DMS79 (cell line): ENCODE data around the gene HYDIN.
"Not testable (repeated sequence)": the region's sequence is repeated elsewhere in the genome, so short reads cannot be mapped to it uniquely, and the experiment has no call there.

Source experiments
- DNase-seq: peaks from one replicate; lab custom pipeline; 2025; lab: John Stamatoyannopoulos, UW

The HYDIN gene

GRCh38 chr16:71225145-71225544 lies 5.4 kb downstream of the HYDIN start:
- no peak for DNase-seq

GRCh38 chr16:71218306-71218963 lies 12.1 kb downstream of the HYDIN start:
- DNase-seq = no peak

- DNase-seq = no peak
These were observed 13.0 kb downstream of the HYDIN start for GRCh38 chr16:71217506-71217905.

DNA sequence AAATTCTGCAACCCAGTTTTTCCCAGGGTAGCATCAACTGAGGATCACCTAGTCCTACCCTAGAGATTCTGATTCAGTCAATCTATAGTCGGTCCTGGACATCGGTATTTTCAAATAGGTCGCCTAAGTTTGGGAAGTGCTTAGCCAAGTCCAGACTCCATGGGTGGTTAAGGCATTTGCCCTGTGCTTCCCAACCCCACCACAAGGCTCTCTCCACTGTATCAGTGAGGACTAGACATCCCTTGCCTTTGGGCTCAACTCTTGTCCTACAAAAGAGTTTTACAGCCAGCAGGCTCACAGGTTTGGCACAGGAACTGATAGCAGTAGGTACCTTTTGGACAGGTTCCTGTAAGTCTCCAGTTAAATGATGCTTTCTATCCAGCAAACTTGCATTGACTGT lies 13.8 kb downstream of the HYDIN start:
- DNase-seq = no peak

GRCh38 chr16:71214746-71215381 lies 15.7 kb downstream of the HYDIN start:
- DNase-seq = no peak

GRCh38 chr16:71205482-71206131 lies 24.9 kb downstream of the HYDIN start:
- no peak for DNase-seq

GRCh38 chr16:71203631-71204030 lies 26.9 kb downstream of the HYDIN start:
- DNase-seq = no peak

- no peak for DNase-seq
These were observed 29.0 kb downstream of the HYDIN start for GRCh38 chr16:71201556-71201955.

GRCh38 chr16:71201054-71201453 lies 29.5 kb downstream of the HYDIN start:
- no peak for DNase-seq

- no peak for DNase-seq
These were observed 32.1 kb downstream of the HYDIN start for GRCh38 chr16:71198408-71198807.

DNA sequence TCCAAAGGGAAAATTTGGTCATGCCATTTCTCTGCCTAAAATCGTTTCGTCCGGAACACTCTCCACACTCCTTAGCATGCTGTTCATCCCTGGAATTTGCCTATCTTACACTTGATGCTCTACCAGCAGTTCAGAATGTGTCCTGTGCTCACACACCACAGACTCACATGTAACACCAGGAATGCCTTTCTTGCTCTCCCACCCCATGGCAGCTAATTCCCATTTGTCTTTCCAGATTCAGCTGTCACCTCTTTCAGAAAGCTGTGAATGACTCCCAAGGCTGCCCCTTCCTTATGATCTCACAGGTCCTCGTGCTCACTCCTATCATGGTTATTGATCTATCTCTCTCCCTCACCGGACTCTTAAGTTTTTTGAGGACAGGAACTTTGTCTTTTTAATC lies 38.1 kb downstream of the HYDIN start:
- no peak for DNase-seq

GRCh38 chr16:71188956-71189712 lies 41.4 kb downstream of the HYDIN start:
- DNase-seq = no peak

- DNase-seq = no peak
These were observed 45.2 kb downstream of the HYDIN start for GRCh38 chr16:71185347-71185746.

GRCh38 chr16:71179569-71179968 lies 51.0 kb downstream of the HYDIN start:
- no peak for DNase-seq

- DNase-seq = no peak
These were observed 57.9 kb downstream of the HYDIN start for GRCh38 chr16:71172481-71173207.

GRCh38 chr16:71161007-71161406 lies 69.5 kb downstream of the HYDIN start:
- not testable (repeated sequence) for DNase-seq

- not testable (repeated sequence) for DNase-seq
These were observed 73.2 kb downstream of the HYDIN start for GRCh38 chr16:71157278-71157677.

- DNase-seq = not testable (repeated sequence)
These were observed 77.2 kb downstream of the HYDIN start for GRCh38 chr16:71153329-71153728.

- DNase-seq = not testable (repeated sequence)
These were observed 78.9 kb downstream of the HYDIN start for GRCh38 chr16:71151654-71152053.

- not testable (repeated sequence) for DNase-seq
These were observed 87.3 kb downstream of the HYDIN start for GRCh38 chr16:71143246-71143645.

GRCh38 chr16:71110565-71110964 lies 120.0 kb downstream of the HYDIN start:
- not testable (repeated sequence) for DNase-seq

DNA sequence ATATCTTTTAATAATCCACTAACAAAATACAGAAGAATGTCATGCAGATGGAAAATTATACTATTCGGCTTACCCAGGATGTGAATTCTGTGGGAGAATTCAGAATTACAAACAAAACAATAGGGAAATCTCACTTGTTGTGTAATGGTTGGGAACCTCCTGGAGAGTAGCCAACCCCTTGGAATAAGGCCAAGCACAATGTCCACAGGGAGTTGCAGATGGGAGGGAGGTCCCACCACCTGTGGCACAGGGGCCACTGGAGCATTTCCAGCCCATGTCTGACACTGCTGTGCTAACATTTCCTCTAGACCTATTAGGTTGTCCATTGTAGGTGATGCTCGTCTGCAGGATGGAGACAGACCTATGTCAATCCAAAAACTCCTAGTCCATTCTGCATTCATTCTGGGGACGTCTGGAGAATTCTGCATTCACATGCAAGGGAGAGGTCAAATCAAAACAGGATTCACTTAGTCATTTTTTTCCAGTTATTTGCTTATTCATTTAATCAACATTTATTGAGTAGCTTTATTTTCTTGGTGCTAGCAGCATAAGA lies 120.8 kb downstream of the HYDIN start:
- not testable (repeated sequence) for DNase-seq
